Measurements from ENCODE around the gene CDYL2. TPM values are rescaled to one million over a fixed set of nuclear protein-coding genes. Genes with fewer than 3 reads are reported as not detected.

CDYL2 gene
- total RNA-seq, 2 donors from 2014 or later: 35.9 to 44.3 TPM

DNA sequence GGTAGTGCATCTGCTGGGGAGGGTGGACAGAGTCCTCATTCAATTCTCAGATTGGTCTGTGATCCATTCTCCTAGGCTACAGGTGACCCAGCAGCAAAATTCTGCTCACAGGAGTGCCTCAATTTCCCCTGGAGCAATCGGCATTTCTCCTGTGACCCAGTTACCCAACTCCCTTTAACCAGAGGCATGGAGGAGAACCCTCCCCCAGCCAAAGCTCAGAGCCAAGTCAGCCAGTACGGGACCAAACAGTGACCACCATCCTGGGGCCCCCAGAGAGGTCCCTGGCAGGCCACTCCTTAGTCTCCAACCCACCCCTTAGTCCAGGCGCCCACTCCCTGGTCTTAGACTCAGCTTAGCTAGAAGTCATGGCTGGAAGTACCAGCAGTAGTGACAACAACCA lies 188.0 kb downstream of the CDYL2 start:
- Mint-ChIP-seq H3K4me1 (ENCODE audit: low read depth) (no peaks in the 10 kb centered on the region), H3K9me3 (peaks cover 0 to 1% of the 10 kb centered on the region in 2 donors), H3K36me3 (ENCODE audit: insufficient read depth in 2 of 2) (peaks cover 2 to 9% of the 10 kb centered on the region in 2 donors), H3K4me3 (no peak overlapping the region), H3K27ac (no peak overlapping the region), H3K27me3 (ENCODE audit: low read depth) (no peaks in the 10 kb centered on the region)
- no peak for DNase-seq
- no peak for ATAC-seq (replicated peaks in 1 of 2)

DNA sequence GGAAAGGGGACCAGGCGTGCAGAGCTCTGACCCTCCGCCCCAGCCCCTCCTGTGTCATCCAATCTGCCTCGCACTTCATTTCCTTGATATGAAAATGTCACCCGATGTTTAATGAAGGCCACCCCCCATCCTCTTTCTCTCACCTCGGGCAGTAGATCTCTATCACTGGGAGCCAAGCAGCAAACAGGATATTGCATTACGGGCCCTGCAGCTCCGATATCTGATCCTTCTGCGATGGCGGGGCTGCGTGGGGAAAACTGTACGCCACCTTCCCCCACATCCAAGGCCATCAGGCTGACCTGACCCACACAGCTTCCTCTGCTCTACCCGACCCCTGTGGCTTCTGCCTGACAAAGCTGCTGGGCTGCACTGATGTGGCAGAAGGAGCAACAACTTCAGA lies 188.7 kb downstream of the CDYL2 start:
- H3K27ac Mint-ChIP-seq: no peak overlapping the region
- peaks cover 2 to 9% of the 10 kb centered on the region in 2 donors for H3K36me3 Mint-ChIP-seq (ENCODE audit: insufficient read depth in 2 of 2)
- ATAC-seq (replicated peaks in 1 of 2) (no peak), DNase-seq (no peak)
- no peaks in the 10 kb centered on the region for H3K4me1 Mint-ChIP-seq (ENCODE audit: low read depth)
- H3K27me3 Mint-ChIP-seq (ENCODE audit: low read depth): no peaks in the 10 kb centered on the region
- peaks cover 0 to 1% of the 10 kb centered on the region in 2 donors for H3K9me3 Mint-ChIP-seq
- H3K4me3 Mint-ChIP-seq: no peak overlapping the region

DNA sequence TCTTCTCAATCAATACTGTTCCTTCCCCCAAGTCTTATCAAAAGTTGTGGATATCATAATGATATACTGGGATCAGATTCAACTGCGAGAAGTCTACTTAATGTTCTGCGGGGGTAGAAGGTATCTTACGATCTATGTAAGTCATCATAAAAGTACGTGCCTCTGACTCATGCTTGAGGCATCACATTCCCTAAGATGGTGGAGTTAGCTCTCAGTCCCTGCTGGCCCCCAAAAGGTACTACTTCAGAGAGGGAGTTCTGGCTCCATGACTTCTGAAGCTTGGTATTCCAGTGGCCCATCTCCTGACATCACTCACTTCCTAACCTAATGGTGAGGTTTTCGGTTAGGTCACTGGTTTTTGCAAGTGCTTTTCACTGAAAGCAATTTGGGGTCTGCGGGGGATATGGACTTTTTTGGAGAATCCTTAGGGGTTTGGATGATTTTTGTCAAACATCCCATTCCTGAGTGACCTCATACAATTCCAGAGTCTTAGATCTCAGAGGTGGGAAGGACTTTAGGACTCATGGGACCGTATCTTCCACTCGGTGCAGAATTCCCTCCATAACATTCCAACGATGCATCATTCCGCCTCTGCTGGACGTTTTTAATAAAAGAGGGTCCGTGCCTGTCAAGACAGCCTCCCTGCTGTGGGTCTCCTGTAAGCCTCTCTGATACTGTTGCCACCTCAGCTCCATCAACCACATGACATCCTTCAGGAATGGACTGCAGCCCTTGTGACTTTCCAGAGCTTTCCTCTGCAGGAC lies 189.3 kb downstream of the CDYL2 start:
- Mint-ChIP-seq H3K27ac (no peak overlapping the region), H3K36me3 (ENCODE audit: insufficient read depth in 2 of 2) (peaks cover 2 to 9% of the 10 kb centered on the region in 2 donors), H3K4me1 (ENCODE audit: low read depth) (no peaks in the 10 kb centered on the region), H3K4me3 (no peak overlapping the region), H3K27me3 (ENCODE audit: low read depth) (no peaks in the 10 kb centered on the region), H3K9me3 (peaks cover 0 to 1% of the 10 kb centered on the region in 2 donors)
- ATAC-seq (replicated peaks in 1 of 2): no peak
- no peak for DNase-seq

DNA sequence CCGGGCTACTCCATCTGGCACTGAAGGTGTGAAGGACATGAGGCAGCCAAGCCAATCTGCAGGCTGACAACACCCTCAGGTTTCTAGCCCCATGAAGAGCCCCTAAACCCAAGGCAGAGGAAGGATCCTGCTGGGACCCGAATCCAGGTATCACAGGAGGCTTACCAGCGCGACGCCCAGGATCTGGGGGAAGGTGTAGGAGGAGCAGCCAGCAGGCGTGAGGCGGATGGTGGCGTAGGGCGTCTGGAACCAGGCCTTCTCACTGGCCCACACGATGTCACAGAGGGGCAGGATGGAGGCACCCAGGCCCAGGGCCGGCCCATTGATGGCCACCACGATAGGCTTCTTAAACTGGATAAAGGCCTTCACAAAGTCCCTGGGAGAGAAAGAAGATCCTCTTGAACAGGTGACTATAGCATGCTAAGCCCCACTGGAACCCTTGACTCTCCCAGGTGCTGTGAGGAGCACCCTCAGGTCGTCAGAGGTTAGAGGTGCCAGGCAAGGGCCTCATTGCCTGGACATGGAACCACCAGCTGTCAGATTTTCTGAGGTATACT lies 191.9 kb downstream of the CDYL2 start:
- peaks cover 0 to 1% of the 10 kb centered on the region in 2 donors for H3K9me3 Mint-ChIP-seq
- H3K27me3 Mint-ChIP-seq (ENCODE audit: low read depth): no peaks in the 10 kb centered on the region
- H3K4me1 Mint-ChIP-seq (ENCODE audit: low read depth): no peaks in the 10 kb centered on the region
- no peak overlapping the region for H3K27ac Mint-ChIP-seq
- DNase-seq (no peak), ATAC-seq (replicated peaks in 1 of 2) (no peak)
- H3K36me3 Mint-ChIP-seq (ENCODE audit: insufficient read depth in 2 of 2): peaks cover 5 to 9% of the 10 kb centered on the region in 2 donors
- H3K4me3 Mint-ChIP-seq: no peak overlapping the region

DNA sequence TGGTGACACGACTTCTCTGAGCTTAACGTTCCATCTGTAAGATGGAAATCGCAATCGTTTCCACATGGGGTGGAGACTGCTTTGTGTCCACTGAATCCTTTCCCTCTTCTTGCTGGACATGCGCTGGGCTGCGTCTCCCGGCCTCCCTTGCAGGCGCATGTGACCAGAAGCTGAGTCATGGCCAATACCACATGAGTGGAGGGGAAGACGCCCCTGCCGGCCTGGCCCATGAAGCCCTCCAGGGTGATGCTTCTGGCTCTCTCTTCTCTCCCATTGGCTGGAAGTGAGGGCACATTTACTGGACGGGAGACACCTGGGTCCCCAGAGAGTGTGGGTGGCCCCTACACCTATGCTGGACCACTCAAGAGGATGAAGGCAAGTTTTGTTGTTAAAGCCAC lies 192.5 kb downstream of the CDYL2 start:
- peaks cover 8 to 14% of the 10 kb centered on the region in 2 donors for H3K36me3 Mint-ChIP-seq (ENCODE audit: insufficient read depth in 2 of 2)
- DNase-seq (no peak), ATAC-seq (replicated peaks in 1 of 2) (no peak)
- no peak overlapping the region for H3K4me3 Mint-ChIP-seq
- peaks cover under 1% of the 10 kb centered on the region for H3K4me1 Mint-ChIP-seq (ENCODE audit: low read depth)
- no peak overlapping the region for H3K27ac Mint-ChIP-seq
- H3K9me3 Mint-ChIP-seq: peaks cover 1 to 2% of the 10 kb centered on the region in 2 donors
- H3K27me3 Mint-ChIP-seq (ENCODE audit: low read depth): no peaks in the 10 kb centered on the region

DNA sequence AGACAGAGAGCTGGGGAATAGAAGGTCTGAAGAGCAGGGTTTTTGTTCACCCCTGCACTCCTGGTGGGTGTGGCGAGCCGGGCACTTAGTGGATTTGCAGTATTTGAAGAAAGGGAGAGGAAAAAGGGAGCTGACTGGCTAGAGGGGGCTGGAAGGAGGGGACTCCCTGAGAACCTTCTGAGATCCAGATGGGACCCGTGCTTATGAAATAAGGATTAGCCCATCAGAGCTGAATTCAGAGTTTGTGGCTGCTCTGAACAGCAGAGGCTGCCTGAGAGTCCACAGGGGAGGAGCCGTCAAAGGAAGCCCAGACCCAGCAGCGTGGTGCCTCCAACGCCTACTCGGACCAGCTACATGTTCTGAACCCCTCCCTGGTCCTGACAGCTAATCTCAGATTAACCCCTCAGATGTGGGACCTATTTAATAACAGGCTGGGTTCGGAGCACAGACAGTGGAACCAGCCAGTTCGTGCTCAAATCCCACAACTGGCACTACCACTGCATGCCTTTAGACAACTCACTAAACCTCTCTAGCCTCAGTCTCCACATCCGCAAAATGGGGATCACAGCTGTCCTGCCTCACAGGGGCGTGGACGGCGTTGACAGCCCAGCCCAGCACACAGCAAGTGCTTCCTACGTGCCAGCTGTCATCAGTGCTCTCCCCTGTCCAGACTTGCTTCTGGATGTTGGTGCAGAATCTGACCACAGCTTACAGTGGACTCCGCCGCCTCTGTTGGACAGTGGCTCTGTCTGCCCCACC lies 193.0 kb downstream of the CDYL2 start:
- peaks cover 7% of the 10 kb centered on the region for H3K4me1 Mint-ChIP-seq (ENCODE audit: low read depth)
- no peak overlapping the region for H3K4me3 Mint-ChIP-seq
- H3K27ac Mint-ChIP-seq: no peak overlapping the region
- H3K9me3 Mint-ChIP-seq: peaks cover 7 to 8% of the 10 kb centered on the region in 2 donors
- H3K27me3 Mint-ChIP-seq (ENCODE audit: low read depth): no peaks in the 10 kb centered on the region
- DNase-seq (no peak), ATAC-seq (replicated peaks in 1 of 2) (no peak)
- H3K36me3 Mint-ChIP-seq (ENCODE audit: insufficient read depth in 2 of 2): peaks cover 11 to 20% of the 10 kb centered on the region in 2 donors

DNA sequence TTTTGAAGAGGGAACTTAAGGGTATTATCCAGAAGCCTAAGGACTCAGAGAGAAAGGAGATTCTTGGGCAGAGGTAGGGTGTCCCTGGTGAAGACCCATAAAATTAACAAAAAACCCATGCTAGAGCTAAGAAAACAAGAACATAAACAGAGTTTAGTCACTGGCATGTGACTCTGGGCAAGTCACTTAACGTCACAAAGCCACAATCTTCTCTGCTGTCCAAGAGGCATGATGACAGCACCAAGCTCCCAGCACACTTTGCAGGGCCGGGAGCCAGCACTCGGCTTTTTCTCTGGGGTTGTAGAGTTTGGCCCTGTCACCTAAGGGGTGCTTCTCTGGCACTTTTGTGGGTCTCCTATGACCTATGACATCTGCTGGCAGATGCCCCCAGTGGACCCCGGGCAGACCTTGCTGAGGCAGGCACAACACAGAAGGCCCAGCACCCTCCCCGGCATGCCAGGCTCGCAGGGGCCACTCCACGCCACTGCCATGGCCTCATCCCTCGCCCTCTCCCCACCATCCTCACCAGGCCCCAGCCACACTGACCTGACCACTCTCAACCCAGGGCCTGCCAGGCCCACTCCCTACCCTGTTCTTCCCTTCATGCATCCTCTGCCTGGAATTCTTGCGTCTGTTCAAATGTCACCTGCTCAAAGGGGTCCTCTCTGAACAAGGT lies 193.8 kb downstream of the CDYL2 start:
- ATAC-seq (replicated peaks in 1 of 2): no peak
- no peaks in the 10 kb centered on the region for H3K27me3 Mint-ChIP-seq (ENCODE audit: low read depth)
- H3K4me1 Mint-ChIP-seq (ENCODE audit: low read depth): peaks cover 12% of the 10 kb centered on the region
- no peak for DNase-seq
- H3K36me3 Mint-ChIP-seq (ENCODE audit: insufficient read depth in 2 of 2): peaks cover 13 to 19% of the 10 kb centered on the region in 2 donors
- no peak overlapping the region for H3K27ac Mint-ChIP-seq
- H3K4me3 Mint-ChIP-seq: no peak overlapping the region
- peaks cover 8 to 10% of the 10 kb centered on the region in 2 donors for H3K9me3 Mint-ChIP-seq

DNA sequence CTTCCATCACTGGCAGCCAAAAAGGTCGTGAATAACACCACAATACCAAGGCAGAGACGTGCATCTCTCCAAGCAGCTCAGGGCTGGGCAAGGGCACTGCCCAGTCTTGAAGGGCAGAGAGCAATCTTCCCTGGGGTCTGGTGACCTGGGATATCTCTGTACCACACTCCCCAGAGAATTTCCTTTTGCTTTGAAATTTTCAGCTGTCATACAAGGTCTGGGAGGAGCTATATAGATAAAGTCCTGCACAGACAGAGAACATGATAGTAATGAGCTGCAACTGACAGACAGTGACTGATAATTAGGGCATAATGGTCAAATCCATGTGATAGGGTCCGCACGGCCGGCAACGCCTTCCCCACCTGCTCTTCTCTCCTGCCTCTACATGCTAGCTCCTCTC lies 195.5 kb downstream of the CDYL2 start:
- no peak overlapping the region for H3K27ac Mint-ChIP-seq
- peaks cover 6 to 10% of the 10 kb centered on the region in 2 donors for H3K9me3 Mint-ChIP-seq
- DNase-seq: no peak
- ATAC-seq (replicated peaks in 1 of 2): no peak
- peaks cover 12% of the 10 kb centered on the region for H3K4me1 Mint-ChIP-seq (ENCODE audit: low read depth)
- no peak overlapping the region for H3K4me3 Mint-ChIP-seq
- H3K36me3 Mint-ChIP-seq (ENCODE audit: insufficient read depth in 2 of 2): peaks cover 16 to 20% of the 10 kb centered on the region in 2 donors
- no peaks in the 10 kb centered on the region for H3K27me3 Mint-ChIP-seq (ENCODE audit: low read depth)

DNA sequence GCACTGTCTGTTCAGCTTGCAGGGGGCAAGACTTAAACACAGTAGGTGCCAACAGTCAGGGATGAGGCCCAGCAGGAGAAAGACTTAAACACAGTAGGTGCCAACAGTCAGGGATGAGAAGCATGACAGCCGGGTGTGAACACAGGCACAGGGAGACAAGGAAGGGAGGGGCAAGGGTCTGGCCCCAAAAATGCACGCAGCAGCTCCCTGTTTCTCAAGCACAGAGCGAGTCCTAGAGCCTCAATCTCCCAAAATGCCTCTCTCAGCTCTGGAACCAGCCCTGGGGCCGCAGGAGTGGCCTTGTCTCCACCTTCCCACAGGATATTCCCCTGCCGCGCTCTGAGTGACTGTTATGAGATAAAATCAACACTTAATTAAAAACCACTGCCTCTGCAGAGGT lies 197.2 kb downstream of the CDYL2 start:
- H3K9me3 Mint-ChIP-seq: peaks cover 6 to 10% of the 10 kb centered on the region in 2 donors
- no peak for ATAC-seq (replicated peaks in 1 of 2)
- peaks cover 19% of the 10 kb centered on the region in 2 donors for H3K36me3 Mint-ChIP-seq (ENCODE audit: insufficient read depth in 2 of 2)
- no peak overlapping the region for H3K27ac Mint-ChIP-seq
- DNase-seq: no peak
- H3K27me3 Mint-ChIP-seq (ENCODE audit: low read depth): no peaks in the 10 kb centered on the region
- H3K4me3 Mint-ChIP-seq: no peak overlapping the region
- peaks cover 12% of the 10 kb centered on the region for H3K4me1 Mint-ChIP-seq (ENCODE audit: low read depth)

DNA sequence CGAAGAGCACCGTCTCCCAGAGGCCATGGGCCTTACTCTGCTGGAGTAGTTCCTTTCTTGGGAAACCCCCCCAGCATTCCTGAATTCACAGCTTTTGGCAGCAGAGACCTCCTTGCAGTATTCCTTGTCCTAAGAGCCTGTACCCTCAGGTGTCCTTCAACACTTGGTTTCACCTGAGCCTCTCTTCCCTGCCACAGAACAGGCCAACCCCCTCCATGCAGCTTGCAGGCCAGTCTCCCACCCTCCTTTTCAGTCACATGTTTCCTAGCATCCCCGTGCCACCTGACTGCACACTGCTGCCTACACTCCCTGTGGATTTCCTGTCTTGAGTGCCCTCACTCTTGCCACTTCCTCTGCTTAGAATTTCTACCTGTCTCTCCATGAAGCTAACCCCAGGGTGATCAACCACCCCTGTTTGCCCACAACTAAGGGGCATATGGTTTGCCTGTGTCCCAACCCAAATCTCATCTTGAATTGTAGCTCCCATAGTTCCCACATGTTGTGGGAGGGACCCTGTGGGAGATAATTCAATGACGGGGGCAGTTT lies 198.1 kb downstream of the CDYL2 start:
- no peak for DNase-seq
- no peaks in the 10 kb centered on the region for H3K27me3 Mint-ChIP-seq (ENCODE audit: low read depth)
- no peak overlapping the region for H3K27ac Mint-ChIP-seq
- peaks cover 6 to 10% of the 10 kb centered on the region in 2 donors for H3K9me3 Mint-ChIP-seq
- no peak overlapping the region for H3K4me3 Mint-ChIP-seq
- peaks cover 19% of the 10 kb centered on the region for H3K4me1 Mint-ChIP-seq (ENCODE audit: low read depth)
- H3K36me3 Mint-ChIP-seq (ENCODE audit: insufficient read depth in 2 of 2): peaks cover 14 to 19% of the 10 kb centered on the region in 2 donors
- no peak for ATAC-seq (replicated peaks in 1 of 2)

DNA sequence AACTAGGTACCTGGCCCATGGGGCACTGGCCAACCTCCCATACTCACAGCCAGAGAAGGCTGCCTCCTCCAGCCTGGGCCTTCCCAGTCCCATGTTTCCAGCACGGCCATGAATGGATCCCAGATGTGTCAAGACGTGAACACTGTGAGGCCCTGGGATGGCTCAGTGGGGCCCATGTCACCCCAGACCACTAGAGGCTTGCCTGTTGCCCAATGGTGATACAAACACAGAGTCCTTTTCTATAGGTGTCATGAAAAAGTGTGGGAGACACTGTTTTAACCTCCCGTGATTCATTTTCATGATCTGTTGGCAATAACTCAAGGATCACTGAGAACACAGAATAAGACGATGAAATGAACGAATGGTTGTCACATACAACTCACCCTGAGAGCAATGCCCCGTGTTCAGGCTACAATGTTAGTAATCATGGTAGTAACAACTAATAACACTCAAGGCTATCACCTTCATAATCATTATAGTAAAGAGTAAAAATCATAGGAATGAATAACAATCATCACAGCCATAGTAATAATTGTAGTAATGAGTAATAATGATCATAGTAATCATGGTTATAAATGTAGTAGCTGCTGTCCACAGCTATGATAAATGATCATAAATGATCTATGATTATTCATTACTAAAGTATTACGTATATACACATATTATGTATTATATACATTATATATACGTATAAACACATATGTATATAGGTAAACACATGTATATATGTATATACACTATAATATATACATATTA lies 199.6 kb downstream of the CDYL2 start:
- Mint-ChIP-seq H3K27ac (no peak overlapping the region), H3K4me3 (no peak overlapping the region), H3K36me3 (ENCODE audit: insufficient read depth in 2 of 2) (peaks cover 14 to 19% of the 10 kb centered on the region in 2 donors), H3K9me3 (peaks cover 6 to 10% of the 10 kb centered on the region in 2 donors), H3K27me3 (ENCODE audit: low read depth) (no peaks in the 10 kb centered on the region), H3K4me1 (ENCODE audit: low read depth) (peaks cover 22% of the 10 kb centered on the region)
- no peak for DNase-seq
- peak; percentile 60 to 75 for ATAC-seq (replicated peaks in 1 of 2)

DNA sequence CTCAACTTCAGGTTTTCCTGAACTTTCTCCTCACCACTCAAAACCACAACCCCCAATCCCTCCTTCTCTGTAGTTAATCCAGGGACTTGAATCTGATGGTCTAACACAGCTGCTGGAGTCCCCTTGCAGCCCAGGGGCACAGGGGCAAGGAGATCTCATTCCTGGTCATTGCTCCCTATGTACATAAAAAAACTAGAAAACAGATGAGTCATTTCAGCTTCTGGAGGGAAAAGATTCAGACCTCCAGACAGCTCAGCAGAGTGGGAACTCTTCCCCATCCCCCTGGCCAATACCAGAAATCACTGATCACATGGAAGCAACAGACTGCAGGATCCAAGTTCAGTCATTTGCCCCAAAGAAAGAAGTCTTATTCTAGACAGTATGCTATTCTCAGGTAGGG lies 201.5 kb downstream of the CDYL2 start:
- H3K4me3 Mint-ChIP-seq: no peak overlapping the region
- ATAC-seq (replicated peaks in 1 of 2) (no peak), DNase-seq (no peak)
- H3K4me1 Mint-ChIP-seq (ENCODE audit: low read depth): peaks cover 22% of the 10 kb centered on the region
- H3K27ac Mint-ChIP-seq: no peak overlapping the region
- H3K36me3 Mint-ChIP-seq (ENCODE audit: insufficient read depth in 2 of 2): peaks cover 14 to 19% of the 10 kb centered on the region in 2 donors
- peaks cover 6 to 10% of the 10 kb centered on the region in 2 donors for H3K9me3 Mint-ChIP-seq
- no peaks in the 10 kb centered on the region for H3K27me3 Mint-ChIP-seq (ENCODE audit: low read depth)

All from activated T-cell treated with anti-CD3 and anti-CD28 coated beads, Interleukin-2, amount 50 U/mL, for 72 hours (primary cell).